WERI-Rb-1 (cell line): ENCODE data around the gene ZNHIT2.
A peak's percentile ranks its signal among the peaks of the same experiment; 100 is the strongest.

Experiments used
- DNase-seq: peaks from one replicate; pipeline ENCODE4 v3.0.0-alpha.2; 2020
- H3K27ac ChIP-seq: fragments of 250-450 bp; sonication (Bioruptor Pico); 2 replicates; pipeline ENCODE4 v1.5.1; 2020; ENCODE audit warnings: mild to moderate bottlenecking, moderate library complexity
- H3K27me3 ChIP-seq: fragments of 250-450 bp; sonication (Bioruptor Pico); 2 replicates; pipeline ENCODE4 v1.5.1; 2021; ENCODE audit warnings: mild to moderate bottlenecking, low read depth, moderate library complexity; ENCODE audit not compliant: insufficient read depth, severe bottlenecking
- H3K36me3 ChIP-seq: fragments of 250-450 bp; sonication (Bioruptor Pico); 2 replicates; pipeline ENCODE4 v1.5.1; 2020; ENCODE audit warnings: mild to moderate bottlenecking, moderate library complexity
- H3K4me3 ChIP-seq: 2 replicates; pipeline ENCODE4 v1.5.1; 2011; ENCODE audit warnings: low read depth, mild to moderate bottlenecking, control low read depth, low read length
- H3K9me3 ChIP-seq: fragments of 250-450 bp; sonication (Bioruptor Pico); 2 replicates; pipeline ENCODE4 v1.5.1; 2021; ENCODE audit warnings: mild to moderate bottlenecking, moderate library complexity; ENCODE audit not compliant: severe bottlenecking
- CTCF ChIP-seq: IDR thresholded peaks from 2 replicates; pipeline ENCODE4 v1.5.1; 2011; ENCODE audit warnings: low read depth, mild to moderate bottlenecking, control low read depth, inconsistent platforms, low read length

Gene ZNHIT2

DNA sequence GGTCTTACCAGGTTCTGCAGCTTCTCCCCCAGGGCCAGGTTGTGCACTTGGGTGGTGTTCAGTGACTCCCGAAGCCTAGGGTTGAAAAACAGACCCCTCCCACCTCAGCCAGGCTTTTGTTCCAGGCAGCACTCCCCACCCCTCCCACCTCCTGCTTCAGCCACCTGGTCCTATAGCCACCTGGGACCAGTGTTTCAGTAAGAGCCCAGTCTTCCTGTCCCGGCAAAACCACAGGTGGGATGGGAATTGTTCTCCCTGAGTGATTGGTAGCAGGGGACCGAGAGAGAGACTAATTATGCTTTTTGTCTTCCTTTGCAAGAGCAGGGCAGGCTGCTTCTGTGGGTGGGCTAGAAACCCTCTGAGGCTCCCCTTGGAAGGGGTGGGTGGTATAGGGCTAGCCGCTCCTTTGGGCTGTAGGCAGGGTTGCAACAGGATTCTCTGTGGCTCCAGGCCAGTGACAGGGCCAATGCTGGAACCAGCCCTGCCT, 50.7 kb downstream of the ZNHIT2 start:
- Histone ChIP-seq H3K27ac (peak overlapping the region; percentile 76), H3K9me3 (no peaks in the 10 kb centered on the region), H3K36me3 (no peaks in the 10 kb centered on the region), H3K27me3 (no peaks in the 10 kb centered on the region), H3K4me3 (no peak overlapping the region)
- no peak for TF ChIP-seq CTCF
- DNase-seq: peak; percentile 67
